H9 (cell line): ENCODE results near the gene SRPK2. TPM values are rescaled to one million over a fixed set of nuclear protein-coding genes. Genes with fewer than 3 reads are reported as not detected.

Experiments used
- DNase-seq: peaks from one replicate; pipeline ENCODE4 v3.0.0-alpha.2; 2017
- H2AFZ ChIP-seq: one replicate; pipeline ENCODE4 v1.6.1; 2013; ENCODE audit warnings: mild to moderate bottlenecking, low read length, control low read depth, moderate library complexity
- H2AK5ac ChIP-seq: 2 replicates; pipeline ENCODE4 v1.6.1; 2013; ENCODE audit warnings: low read length, control low read depth, mixed read lengths; ENCODE audit not compliant: insufficient read length
- H2BK120ac ChIP-seq: one replicate; pipeline ENCODE4 v1.6.1; 2013; ENCODE audit warnings: low read depth, mild to moderate bottlenecking, low read length, control low read depth, inconsistent platforms; ENCODE audit not compliant: poor library complexity, severe bottlenecking
- H2BK12ac ChIP-seq: 2 replicates; pipeline ENCODE4 v1.6.1; 2013; ENCODE audit warnings: low read length, control low read depth, mixed read lengths, low read depth; ENCODE audit not compliant: insufficient read length
- H2BK15ac ChIP-seq: 2 replicates; pipeline ENCODE4 v1.6.1; 2013; ENCODE audit warnings: low read depth, low read length, control low read depth
- H2BK20ac ChIP-seq: one replicate; pipeline ENCODE4 v1.6.1; 2013; ENCODE audit warnings: low read depth, mild to moderate bottlenecking, low read length, control low read depth, inconsistent platforms; ENCODE audit not compliant: poor library complexity, severe bottlenecking
- H2BK5ac ChIP-seq: 2 replicates; pipeline ENCODE4 v1.6.1; 2013; ENCODE audit warnings: low read length, control low read depth, mixed read lengths; ENCODE audit not compliant: insufficient read length
- H3K14ac ChIP-seq: 2 replicates; pipeline ENCODE4 v1.6.1; 2013; ENCODE audit warnings: low read length, control low read depth; ENCODE audit not compliant: insufficient read depth
- H3K18ac ChIP-seq: 2 replicates; pipeline ENCODE4 v1.6.1; 2013; ENCODE audit warnings: low read depth, mild to moderate bottlenecking, mixed read lengths, low read length, control low read depth; ENCODE audit not compliant: insufficient read length
- H3K23ac ChIP-seq: 2 replicates; pipeline ENCODE4 v1.6.1; 2013; ENCODE audit warnings: low read length, control low read depth, mixed read lengths, low read depth; ENCODE audit not compliant: insufficient read length
- H3K23me2 ChIP-seq: 2 replicates; pipeline ENCODE4 v1.6.1; 2013; ENCODE audit warnings: low read depth, mild to moderate bottlenecking, mixed read lengths, low read length, control low read depth; ENCODE audit not compliant: insufficient read length, poor library complexity, severe bottlenecking
- H3K27ac ChIP-seq: 2 replicates; pipeline ENCODE4 v1.5.1; 2013; ENCODE audit warnings: low read length, control low read depth, mixed read lengths, low read depth; ENCODE audit not compliant: insufficient read length
- H3K27me3 ChIP-seq: 2 replicates; pipeline ENCODE4 v1.6.1; 2013; ENCODE audit warnings: low read length, control low read depth, inconsistent platforms; ENCODE audit not compliant: insufficient read depth
- H3K4ac ChIP-seq: 2 replicates; pipeline ENCODE4 v1.6.1; 2013; ENCODE audit warnings: low read depth, mild to moderate bottlenecking, control low read depth, inconsistent platforms, low read length, moderate library complexity
- H3K4me1 ChIP-seq: 2 replicates; pipeline ENCODE4 v1.6.1; 2013; ENCODE audit warnings: low read length, control low read depth, inconsistent platforms; ENCODE audit not compliant: insufficient read depth
- H3K4me2 ChIP-seq: 2 replicates; pipeline ENCODE4 v1.6.1; 2013; ENCODE audit warnings: low read length, control low read depth, mixed read lengths; ENCODE audit not compliant: insufficient read length, insufficient read depth
- H3K56ac ChIP-seq: 2 replicates; pipeline ENCODE4 v1.6.1; 2013; ENCODE audit warnings: low read depth, mild to moderate bottlenecking, mixed read lengths, low read length, control low read depth; ENCODE audit not compliant: insufficient read length
- H3K79me1 ChIP-seq: 2 replicates; pipeline ENCODE4 v1.6.1; 2013; ENCODE audit warnings: low read depth, mild to moderate bottlenecking, moderate library complexity, low read length, control low read depth, inconsistent platforms; ENCODE audit not compliant: insufficient read depth, poor library complexity, severe bottlenecking
- H3K79me2 ChIP-seq: 2 replicates; pipeline ENCODE4 v1.6.1; 2013; ENCODE audit warnings: low read length, control low read depth, inconsistent platforms; ENCODE audit not compliant: insufficient read depth
- H3K9ac ChIP-seq: 2 replicates; pipeline ENCODE4 v1.6.1; 2013; ENCODE audit warnings: low read length, control low read depth, mixed read lengths; ENCODE audit not compliant: insufficient read length; ENCODE audit errors: extremely low read depth
- H3K9me3 ChIP-seq: one replicate; pipeline ENCODE4 v1.6.1; 2013; ENCODE audit warnings: low read depth, low read length, inconsistent platforms; ENCODE audit not compliant: control insufficient read depth
- H3T11ph ChIP-seq: one replicate; pipeline ENCODE4 v1.6.1; 2013; ENCODE audit warnings: mild to moderate bottlenecking, low read length, control low read depth, inconsistent platforms
- H4K20me1 ChIP-seq: one replicate; pipeline ENCODE4 v1.6.1; 2013; ENCODE audit not compliant: control insufficient read depth, insufficient read length, insufficient read depth
- H4K5ac ChIP-seq: 2 replicates; pipeline ENCODE4 v1.6.1; 2013; ENCODE audit warnings: low read depth, mild to moderate bottlenecking, mixed read lengths, low read length, control low read depth; ENCODE audit not compliant: insufficient read length
- H4K8ac ChIP-seq: replicated peaks from 2 replicates; pipeline ENCODE4 v1.6.1; 2013; ENCODE audit warnings: low read length, control low read depth, mixed read lengths, low read depth; ENCODE audit not compliant: insufficient read length
- H4K91ac ChIP-seq: 2 replicates; pipeline ENCODE4 v1.6.1; 2013; ENCODE audit warnings: low read depth, mild to moderate bottlenecking, moderate library complexity, mixed read lengths, low read length, control low read depth; ENCODE audit not compliant: insufficient read length
- H3K27ac Mint-ChIP-seq, 3 experiments: 2 replicates in 2 of 3; 3 replicates in 1 of 3; pipeline ENCODE4 v1.8.0; 2020 to 2021; ENCODE audit warnings: mixed read lengths in 3 of 3, mild to moderate bottlenecking in 1 of 3, moderate library complexity in 1 of 3
- H3K27me3 Mint-ChIP-seq: 2 replicates; pipeline ENCODE4 v1.8.0; 2021; ENCODE audit warnings: low read depth, mild to moderate bottlenecking, moderate library complexity, mixed read lengths
- H3K36me3 Mint-ChIP-seq, 3 experiments: 2 replicates in 2 of 3; 3 replicates in 1 of 3; pipeline ENCODE4 v1.8.0; 2020 to 2021; ENCODE audit warnings: low read depth in 3 of 3, mixed read lengths in 3 of 3; ENCODE audit not compliant: insufficient read depth in 1 of 3
- H3K4me1 Mint-ChIP-seq, 2 experiments: 2 replicates each; pipeline ENCODE4 v1.8.0; 2020; ENCODE audit warnings: mixed read lengths in 2 of 2
- H3K4me3 Mint-ChIP-seq, 2 experiments: 2 replicates in 1 of 2; 3 replicates in 1 of 2; pipeline ENCODE4 v1.8.0; 2020 to 2021; ENCODE audit warnings: mild to moderate bottlenecking in 2 of 2, mixed read lengths in 2 of 2, moderate library complexity in 1 of 2
- H3K9me3 Mint-ChIP-seq, 2 experiments: 2 replicates in 1 of 2; 3 replicates in 1 of 2; pipeline ENCODE4 v1.8.0; 2020; ENCODE audit warnings: mild to moderate bottlenecking in 2 of 2, mixed read lengths in 2 of 2, moderate library complexity in 1 of 2
- CTCF ChIP-seq: fragments of 200-600 bp; sonication (generic); conservative IDR thresholded peaks from 3 replicates; pipeline ENCODE4 v1.8.0; 2021; ENCODE audit warnings: antibody characterized with exemption, mild to moderate bottlenecking
- WGBS: extraction: QIAGEN DNeasy Blood & Tissue Kit; methylation state at CpG from one replicate; pipeline ENCODE4 v1.1.7; 2013; ENCODE audit warnings: missing lambda C conversion rate, low lambda C conversion rate, mixed read lengths; ENCODE audit not compliant: insufficient read length; ENCODE audit errors: extremely low coverage; 5-methylcytosine and 5-hydroxymethylcytosine counted together
- total RNA-seq: library from RNA; stranded (reverse); gene quantifications from 2 replicates; pipeline ENCODE4 v1.2.1, GENCODE V29; 2021

The SRPK2 gene
- total RNA-seq, 1 experiment from 2014 or later, result 41.1 TPM

GRCh38 chr7:105268511-105269392 lies 120.0 kb downstream of the SRPK2 start:
- no peaks in the 10 kb centered on the region for H3K79me1 ChIP-seq
- Mint-ChIP-seq H3K27me3 (no peaks in the 10 kb centered on the region), H3K36me3 (no peaks in the 10 kb centered on the region), H3K9me3 (no peaks in the 10 kb centered on the region), H3K4me3 (peak overlapping the region in 1 of 2 experiments; percentile 6; a peak in 1 of 5 replicates), H3K4me1 (peaks cover 9 to 12% of the 10 kb centered on the region in 2 experiments), H3K27ac (peak overlapping the region in 1 of 3 experiments; percentile 69; a peak in 3 of 7 replicates)
- no peaks in the 10 kb centered on the region for H3K27me3 ChIP-seq
- no peak overlapping the region for H3K56ac ChIP-seq
- no peaks in the 10 kb centered on the region for H4K20me1 ChIP-seq
- no peak overlapping the region for H2BK15ac ChIP-seq
- no peak overlapping the region for H3K4ac ChIP-seq
- H3K79me2 ChIP-seq, result no peaks in the 10 kb centered on the region
- H3K9me3 ChIP-seq, result no peaks in the 10 kb centered on the region
- no peak overlapping the region for H3K9ac ChIP-seq
- no peak overlapping the region for H2BK20ac ChIP-seq
- H3K23ac ChIP-seq, result no peak overlapping the region
- no peak overlapping the region for H4K5ac ChIP-seq
- H4K8ac ChIP-seq, result no peak overlapping the region
- TF ChIP-seq CTCF, result no peak
- H3K4me1 ChIP-seq, result no peaks in the 10 kb centered on the region; the same call in 1 of the 2 replicates
- no peak overlapping the region for H3K14ac ChIP-seq
- H3K18ac ChIP-seq, result no peak overlapping the region
- H4K91ac ChIP-seq, result no peak overlapping the region
- no peak overlapping the region for H2BK5ac ChIP-seq
- H2BK12ac ChIP-seq, result no peak overlapping the region
- no peaks in the 10 kb centered on the region for H3K23me2 ChIP-seq
- no peak overlapping the region for H2BK120ac ChIP-seq
- WGBS, result no CpG with 5 or more reads among the region's 6 CpGs
- DNase-seq, result no peak
- no peak overlapping the region for H2AK5ac ChIP-seq
- H3K27ac ChIP-seq, result no peak overlapping the region
- no peak overlapping the region for H3K4me2 ChIP-seq
- no peak overlapping the region for H3T11ph ChIP-seq
- no peak overlapping the region for H2AFZ ChIP-seq
